Choroid plexus epithelial cell (primary cell): ENCODE measurements around the gene FRMD4A.
"Not testable (repeated sequence)": the region's sequence is repeated elsewhere in the genome, so short reads cannot be mapped to it uniquely, and the experiment has no call there.

ENCODE experiments used
- DNase-seq: peaks from one replicate; pipeline ENCODE4 v3.0.0-alpha.2; 2010; ENCODE audit warnings: low read depth
- H3K4me3 ChIP-seq: 2 replicates; pipeline ENCODE4 v1.5.1; 2011; ENCODE audit warnings: low read depth, mild to moderate bottlenecking, control low read depth, low read length, moderate library complexity
- TF ChIP-seq, protein P1 (sequence below): conservative IDR thresholded peaks from 2 replicates; pipeline ENCODE4 v1.5.1; 2011; ENCODE audit warnings: low read depth, mild to moderate bottlenecking, control low read depth, inconsistent platforms, low read length, moderate library complexity

The FRMD4A gene

DNA sequence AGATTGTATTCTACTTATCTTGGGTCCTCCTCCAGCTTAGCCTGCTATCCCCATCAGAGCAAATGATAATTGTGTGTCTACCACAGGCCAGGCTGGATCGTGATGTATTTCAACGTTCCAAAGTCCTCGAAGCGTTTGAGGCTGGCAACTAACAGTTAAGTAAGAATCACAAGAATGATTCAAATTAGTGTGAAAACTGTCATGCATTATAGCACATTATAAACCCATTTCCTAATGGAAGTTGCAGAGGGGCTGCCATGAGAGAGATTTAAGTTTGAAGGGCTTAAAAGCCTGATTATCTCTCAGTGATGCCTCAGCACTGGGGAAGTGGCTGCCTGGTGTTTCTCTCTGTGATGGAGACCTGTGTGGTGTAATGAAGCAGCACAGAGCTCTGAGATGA is 119.1 kb downstream of the FRMD4A start:
- TF ChIP-seq, protein P1, sequence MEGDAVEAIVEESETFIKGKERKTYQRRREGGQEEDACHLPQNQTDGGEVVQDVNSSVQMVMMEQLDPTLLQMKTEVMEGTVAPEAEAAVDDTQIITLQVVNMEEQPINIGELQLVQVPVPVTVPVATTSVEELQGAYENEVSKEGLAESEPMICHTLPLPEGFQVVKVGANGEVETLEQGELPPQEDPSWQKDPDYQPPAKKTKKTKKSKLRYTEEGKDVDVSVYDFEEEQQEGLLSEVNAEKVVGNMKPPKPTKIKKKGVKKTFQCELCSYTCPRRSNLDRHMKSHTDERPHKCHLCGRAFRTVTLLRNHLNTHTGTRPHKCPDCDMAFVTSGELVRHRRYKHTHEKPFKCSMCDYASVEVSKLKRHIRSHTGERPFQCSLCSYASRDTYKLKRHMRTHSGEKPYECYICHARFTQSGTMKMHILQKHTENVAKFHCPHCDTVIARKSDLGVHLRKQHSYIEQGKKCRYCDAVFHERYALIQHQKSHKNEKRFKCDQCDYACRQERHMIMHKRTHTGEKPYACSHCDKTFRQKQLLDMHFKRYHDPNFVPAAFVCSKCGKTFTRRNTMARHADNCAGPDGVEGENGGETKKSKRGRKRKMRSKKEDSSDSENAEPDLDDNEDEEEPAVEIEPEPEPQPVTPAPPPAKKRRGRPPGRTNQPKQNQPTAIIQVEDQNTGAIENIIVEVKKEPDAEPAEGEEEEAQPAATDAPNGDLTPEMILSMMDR, result no peak

DNA sequence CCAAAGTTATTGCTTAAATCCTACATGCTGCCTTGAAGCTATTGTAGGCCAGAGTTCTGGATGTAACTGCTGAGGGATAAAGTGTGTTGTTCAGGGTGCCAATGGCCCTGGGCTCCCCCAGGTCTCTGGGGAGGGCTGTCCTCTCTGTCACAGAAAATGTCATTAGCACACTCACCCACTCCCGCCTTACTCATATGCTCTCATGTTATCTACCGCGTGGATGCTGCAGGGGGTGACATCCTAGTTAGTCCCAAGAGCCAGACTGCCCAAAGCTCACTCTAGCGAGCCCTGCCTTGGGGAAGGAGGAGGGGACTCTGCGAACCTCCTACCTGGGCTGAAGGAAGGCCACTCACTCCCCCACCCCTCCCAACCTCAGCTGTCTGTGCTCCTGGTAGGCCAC is 122.5 kb downstream of the FRMD4A start:
- TF ChIP-seq, protein P1, result no peak
- no peak for DNase-seq
- H3K4me3 ChIP-seq, result no peak overlapping the region

More for the DNA sequence above, 119.1 kb downstream of the FRMD4A start:
- DNase-seq, result no peak
- no peak overlapping the region for H3K4me3 ChIP-seq

DNA sequence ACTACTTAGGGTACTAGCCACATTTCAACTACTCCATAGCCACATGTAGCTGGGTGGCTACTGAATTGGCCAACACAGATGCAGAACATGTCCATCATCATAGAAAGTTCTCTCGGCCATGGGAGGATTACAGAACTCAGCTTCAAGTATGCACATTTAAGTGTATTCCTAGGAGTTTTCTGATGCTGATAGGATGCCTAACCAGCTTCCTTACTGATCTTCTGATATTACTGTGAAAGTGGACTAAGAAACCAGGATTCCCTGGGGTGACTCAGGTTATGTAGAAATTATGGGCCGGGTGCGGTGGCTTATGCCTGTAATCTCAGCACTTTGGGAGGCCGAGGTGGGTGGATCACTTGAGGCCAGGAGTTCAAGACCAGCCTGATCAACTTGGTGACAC is 125.5 kb downstream of the FRMD4A start:
- DNase-seq, result no peak
- TF ChIP-seq, protein P1, result no peak
- no peak overlapping the region for H3K4me3 ChIP-seq

DNA sequence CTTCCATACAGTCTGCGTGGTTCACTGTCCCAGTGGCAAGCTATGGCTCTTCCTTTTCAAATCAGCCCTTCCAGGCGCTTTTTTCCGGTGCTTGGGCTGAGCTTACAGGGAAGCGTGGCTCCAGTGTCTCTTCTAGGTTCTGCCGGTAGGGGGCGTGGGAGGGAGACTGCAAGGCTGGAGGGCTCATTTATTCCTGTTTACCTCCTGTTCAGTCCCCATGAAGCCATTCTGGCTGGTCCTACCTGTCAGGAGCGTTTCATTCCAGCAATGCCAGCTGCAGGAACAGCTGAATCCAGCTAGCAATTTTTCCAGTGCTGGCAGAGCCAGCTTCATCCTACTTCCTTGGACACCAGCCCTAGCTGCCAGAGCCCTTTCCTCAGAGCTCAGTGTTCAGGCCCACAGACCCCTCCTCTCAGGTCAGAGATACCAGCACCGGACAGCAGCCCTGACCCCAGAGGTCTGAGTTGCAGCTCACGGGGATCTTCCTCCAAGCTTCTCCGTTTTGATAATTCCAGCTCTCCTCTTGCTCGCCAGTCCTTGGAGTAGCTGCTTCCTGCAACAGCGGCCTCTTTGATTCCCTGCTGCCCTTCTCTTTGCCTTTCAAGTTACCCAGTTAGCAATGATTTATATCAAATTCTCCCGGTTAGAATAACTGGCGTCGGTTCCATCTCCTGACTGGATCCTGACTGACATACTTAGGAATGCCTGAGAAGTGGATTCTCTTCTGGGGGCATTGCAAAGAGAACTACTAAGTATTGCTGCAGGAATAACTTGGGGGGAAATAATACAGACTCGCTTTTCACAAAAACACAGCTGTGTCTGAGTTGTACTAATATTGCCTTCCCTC is 129.8 kb downstream of the FRMD4A start:
- TF ChIP-seq, protein P1, result peak; percentile 46
- H3K4me3 ChIP-seq, result no peak overlapping the region
- DNase-seq, result no peak

DNA sequence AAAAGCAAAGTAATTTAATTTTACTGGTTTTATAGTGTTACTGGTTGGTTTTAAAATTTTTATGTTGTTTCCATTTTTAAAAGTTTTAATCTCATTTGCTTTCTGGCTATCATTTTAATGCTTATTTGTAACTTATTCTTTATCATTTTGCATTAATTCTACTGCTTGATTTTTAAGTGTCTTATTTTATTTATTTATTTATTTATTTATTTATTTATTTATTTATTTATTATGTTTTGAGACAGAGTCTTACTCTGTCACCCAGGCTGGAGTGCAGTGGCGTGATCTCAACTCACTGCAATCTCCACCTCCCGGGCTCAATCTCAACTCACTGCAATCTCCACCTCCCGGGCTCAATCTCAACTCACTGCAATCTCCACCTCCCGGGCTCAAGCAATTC is 131.6 kb downstream of the FRMD4A start:
- DNase-seq, H3K4me3 ChIP-seq: not testable (repeated sequence)

DNA sequence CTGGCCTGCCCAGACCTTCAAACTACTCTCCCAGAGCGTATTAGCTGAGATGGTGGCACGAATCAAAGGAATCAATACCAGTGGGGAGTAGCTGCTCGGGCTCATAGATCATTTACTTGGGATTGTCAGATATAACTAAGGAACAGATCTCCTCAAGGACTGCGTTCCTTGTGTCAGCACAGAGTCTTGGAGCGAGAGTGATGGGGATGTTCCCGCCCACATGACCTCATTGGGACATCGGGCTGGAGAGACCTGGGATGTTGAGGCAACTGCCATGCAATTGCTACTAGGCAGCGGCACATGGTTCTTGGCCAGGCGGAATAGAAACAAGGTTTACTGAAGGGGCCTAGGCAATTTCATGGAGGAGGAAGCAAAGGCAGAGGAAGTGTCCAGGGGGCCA is 132.6 kb downstream of the FRMD4A start:
- TF ChIP-seq, protein P1, result no peak
- DNase-seq, result no peak
- no peak overlapping the region for H3K4me3 ChIP-seq

DNA sequence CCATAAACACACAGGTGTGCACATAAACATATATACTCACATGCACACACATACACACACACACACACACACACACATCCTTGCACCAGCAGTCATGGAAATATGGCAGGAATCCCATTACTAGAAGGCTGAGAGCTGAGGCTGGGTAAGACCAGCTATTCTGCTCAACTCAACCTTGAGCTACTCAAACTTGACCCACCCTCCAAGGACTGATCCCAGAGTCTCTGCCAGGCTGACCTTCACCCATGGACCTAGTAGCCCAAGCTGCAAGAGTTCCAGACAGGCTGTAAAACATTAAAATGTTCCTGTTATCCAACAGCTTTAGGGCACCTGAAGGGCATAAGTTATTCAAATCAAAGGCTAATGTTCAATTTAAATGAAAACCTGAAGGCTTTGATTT is 134.6 kb downstream of the FRMD4A start:
- H3K4me3 ChIP-seq, result no peak overlapping the region
- DNase-seq, result no peak
- TF ChIP-seq, protein P1, result no peak
